Neural crest cell (in vitro differentiated cells): Measurements from ENCODE around the gene C1QC. TPM values are rescaled to one million over a fixed set of nuclear protein-coding genes. Genes with fewer than 3 reads are reported as not detected.

Experiments used
- DNase-seq: peaks from one replicate; pipeline ENCODE4 v3.0.0; 2021; ENCODE audit warnings: low read depth, mixed read lengths, low spot score
- H3K27ac Mint-ChIP-seq: one replicate; pipeline ENCODE4 v1.8.0; 2021; ENCODE audit warnings: mild to moderate bottlenecking, mixed read lengths; ENCODE audit not compliant: unreplicated experiment
- H3K27me3 Mint-ChIP-seq: 2 replicates; pipeline ENCODE4 v1.8.0; 2021; ENCODE audit warnings: low read depth, mild to moderate bottlenecking, mixed read lengths
- H3K36me3 Mint-ChIP-seq: 2 replicates; pipeline ENCODE4 v1.8.0; 2021; ENCODE audit warnings: low read depth, mild to moderate bottlenecking, mixed read lengths
- H3K4me1 Mint-ChIP-seq: 2 replicates; pipeline ENCODE4 v1.8.0; 2021; ENCODE audit warnings: mixed read lengths
- H3K4me3 Mint-ChIP-seq: one replicate; pipeline ENCODE4 v1.8.0; 2021; ENCODE audit warnings: mild to moderate bottlenecking, mixed read lengths
- H3K9me3 Mint-ChIP-seq: 2 replicates; pipeline ENCODE4 v1.8.0; 2021; ENCODE audit warnings: mixed read lengths
- total RNA-seq: library from RNA; stranded (reverse); gene quantifications from 2 replicates; pipeline ENCODE4 v1.2.1, GENCODE V29; 2021
- TF ChIP-seq, protein P1 (sequence below): fragments of 200-600 bp; sonication (generic); conservative IDR thresholded peaks from 2 replicates; pipeline ENCODE4 v1.5.0; 2021; ENCODE audit warnings: antibody characterized with exemption, mild to moderate bottlenecking

Gene C1QC
- total RNA-seq, 1 donor from 2014 or later, result not detected

DNA sequence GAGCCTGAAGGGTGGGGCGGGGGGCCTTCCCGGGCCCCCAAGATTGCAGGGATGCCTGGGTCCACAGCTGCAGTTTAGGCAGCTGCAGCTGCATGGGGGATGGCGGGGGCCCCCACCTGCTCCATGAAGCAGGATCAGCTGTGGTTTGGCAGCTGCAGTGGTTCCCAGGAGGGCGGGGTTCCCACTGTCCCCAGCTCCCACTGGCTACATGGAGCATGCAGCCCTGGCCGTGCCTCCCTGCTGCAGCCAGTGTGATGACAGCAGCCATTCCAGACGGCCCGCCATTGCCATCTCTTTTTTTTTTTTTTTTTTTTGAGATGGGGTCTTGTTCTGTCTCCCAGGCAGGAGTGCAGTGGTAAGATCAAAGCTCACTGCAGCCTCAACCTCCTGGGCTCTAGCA is 8.0 kb upstream of the C1QC start:
- DNase-seq, result no peak
- H3K27ac Mint-ChIP-seq, result no peak overlapping the region
- TF ChIP-seq, protein P1, sequence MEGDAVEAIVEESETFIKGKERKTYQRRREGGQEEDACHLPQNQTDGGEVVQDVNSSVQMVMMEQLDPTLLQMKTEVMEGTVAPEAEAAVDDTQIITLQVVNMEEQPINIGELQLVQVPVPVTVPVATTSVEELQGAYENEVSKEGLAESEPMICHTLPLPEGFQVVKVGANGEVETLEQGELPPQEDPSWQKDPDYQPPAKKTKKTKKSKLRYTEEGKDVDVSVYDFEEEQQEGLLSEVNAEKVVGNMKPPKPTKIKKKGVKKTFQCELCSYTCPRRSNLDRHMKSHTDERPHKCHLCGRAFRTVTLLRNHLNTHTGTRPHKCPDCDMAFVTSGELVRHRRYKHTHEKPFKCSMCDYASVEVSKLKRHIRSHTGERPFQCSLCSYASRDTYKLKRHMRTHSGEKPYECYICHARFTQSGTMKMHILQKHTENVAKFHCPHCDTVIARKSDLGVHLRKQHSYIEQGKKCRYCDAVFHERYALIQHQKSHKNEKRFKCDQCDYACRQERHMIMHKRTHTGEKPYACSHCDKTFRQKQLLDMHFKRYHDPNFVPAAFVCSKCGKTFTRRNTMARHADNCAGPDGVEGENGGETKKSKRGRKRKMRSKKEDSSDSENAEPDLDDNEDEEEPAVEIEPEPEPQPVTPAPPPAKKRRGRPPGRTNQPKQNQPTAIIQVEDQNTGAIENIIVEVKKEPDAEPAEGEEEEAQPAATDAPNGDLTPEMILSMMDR, result no peak
- H3K27me3 Mint-ChIP-seq, result peaks cover 14% of the 10 kb centered on the region
- peaks cover 11% of the 10 kb centered on the region for H3K4me1 Mint-ChIP-seq
- H3K9me3 Mint-ChIP-seq, result no peaks in the 10 kb centered on the region
- no peaks in the 10 kb centered on the region for H3K36me3 Mint-ChIP-seq
- no peak overlapping the region for H3K4me3 Mint-ChIP-seq

DNA sequence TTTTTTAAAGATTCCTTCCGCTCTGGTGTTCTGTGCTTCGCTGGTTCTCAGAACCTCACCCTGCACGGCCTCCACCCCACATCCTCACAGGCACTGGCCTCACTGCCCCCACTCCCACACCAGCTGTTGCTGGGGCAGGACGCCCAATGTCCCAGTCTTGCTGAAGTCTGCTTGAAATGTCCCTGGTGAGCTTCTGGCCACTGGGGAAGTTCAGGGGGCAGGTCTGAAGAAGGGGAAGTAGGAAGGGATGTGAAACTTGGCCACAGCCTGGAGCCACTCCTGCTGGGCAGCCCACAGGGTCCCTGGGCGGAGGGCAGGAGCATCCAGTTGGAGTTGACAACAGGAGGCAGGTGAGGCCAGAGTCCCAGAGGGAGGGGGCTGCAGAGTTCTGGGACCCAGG is 7.1 kb upstream of the C1QC start, which contains the start of gene C1QA:
Gene C1QA, plus strand, starts transcription at position 276 of the 400 bp plus-strand sequence. CDS start 989 bp downstream, outside the sequence.
- no peak within 1 kb of the TSS for H3K27ac Mint-ChIP-seq
- no peaks in the 10 kb centered on the region for H3K9me3 Mint-ChIP-seq
- H3K4me1 Mint-ChIP-seq, result peaks cover 6% of the 10 kb centered on the region
- H3K36me3 Mint-ChIP-seq, result no peaks in the 10 kb centered on the region
- H3K27me3 Mint-ChIP-seq, result peaks cover 19% of the 10 kb centered on the region
- no peak for DNase-seq
- no peak within 1 kb of the TSS for H3K4me3 Mint-ChIP-seq
- TF ChIP-seq, protein P1, result no peak

DNA sequence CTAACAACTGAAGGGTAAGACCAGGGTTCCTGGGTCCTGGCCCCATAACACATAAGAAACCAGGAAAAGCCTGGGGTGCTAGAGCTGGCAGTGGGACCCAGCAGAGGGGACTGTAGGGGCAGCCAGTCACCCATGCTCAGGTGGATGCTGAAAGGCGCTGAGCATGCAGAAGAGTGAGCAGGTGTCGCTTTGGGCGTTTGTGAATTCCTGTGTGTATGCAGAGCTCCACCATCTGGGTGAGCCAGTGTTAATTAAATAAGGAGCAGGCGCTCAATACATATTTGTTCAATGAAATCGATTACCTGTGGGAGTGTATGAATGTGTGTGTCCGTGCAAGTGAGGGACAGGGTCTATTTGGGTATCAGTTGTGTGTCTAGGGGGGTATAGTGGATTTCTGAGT is 6.5 kb upstream of the C1QC start:
- Mint-ChIP-seq H3K4me1 (peaks cover under 1% of the 10 kb centered on the region), H3K4me3 (no peak overlapping the region), H3K27ac (no peak overlapping the region), H3K9me3 (no peaks in the 10 kb centered on the region), H3K36me3 (no peaks in the 10 kb centered on the region), H3K27me3 (peaks cover 19% of the 10 kb centered on the region)
- TF ChIP-seq, protein P1, result no peak
- DNase-seq, result no peak

DNA sequence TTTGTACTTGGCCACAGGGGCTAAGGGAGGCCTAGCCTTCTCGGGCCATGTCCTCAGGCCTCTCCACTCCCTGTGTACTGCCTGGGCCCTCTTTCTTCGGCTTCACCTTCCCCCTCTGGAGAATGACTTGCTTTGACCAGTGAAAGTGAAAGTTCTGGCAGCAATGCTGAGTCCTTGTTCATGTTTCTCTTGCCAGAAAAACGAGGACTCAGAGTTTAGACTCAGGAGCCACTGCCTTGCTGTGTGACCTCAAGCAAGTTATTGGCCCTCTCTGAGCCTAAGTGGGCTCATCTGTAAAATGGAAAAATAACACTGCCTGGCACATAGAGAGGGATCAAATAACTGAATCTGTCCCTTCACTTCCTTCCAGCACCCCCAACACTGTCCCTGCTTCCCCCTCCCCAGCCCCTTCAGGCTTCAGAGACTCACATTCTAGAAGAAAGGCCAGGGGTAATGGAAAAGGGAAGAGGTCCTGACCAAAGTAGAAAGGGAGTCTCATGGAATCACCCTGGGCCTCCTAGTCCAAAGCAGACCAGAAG is 5.5 kb upstream of the C1QC start:
- Mint-ChIP-seq H3K4me1 (no peaks in the 10 kb centered on the region), H3K27ac (no peak overlapping the region), H3K4me3 (no peak overlapping the region), H3K27me3 (peaks cover 15% of the 10 kb centered on the region), H3K36me3 (no peaks in the 10 kb centered on the region), H3K9me3 (no peaks in the 10 kb centered on the region)
- no peak for DNase-seq
- TF ChIP-seq, protein P1, result no peak

DNA sequence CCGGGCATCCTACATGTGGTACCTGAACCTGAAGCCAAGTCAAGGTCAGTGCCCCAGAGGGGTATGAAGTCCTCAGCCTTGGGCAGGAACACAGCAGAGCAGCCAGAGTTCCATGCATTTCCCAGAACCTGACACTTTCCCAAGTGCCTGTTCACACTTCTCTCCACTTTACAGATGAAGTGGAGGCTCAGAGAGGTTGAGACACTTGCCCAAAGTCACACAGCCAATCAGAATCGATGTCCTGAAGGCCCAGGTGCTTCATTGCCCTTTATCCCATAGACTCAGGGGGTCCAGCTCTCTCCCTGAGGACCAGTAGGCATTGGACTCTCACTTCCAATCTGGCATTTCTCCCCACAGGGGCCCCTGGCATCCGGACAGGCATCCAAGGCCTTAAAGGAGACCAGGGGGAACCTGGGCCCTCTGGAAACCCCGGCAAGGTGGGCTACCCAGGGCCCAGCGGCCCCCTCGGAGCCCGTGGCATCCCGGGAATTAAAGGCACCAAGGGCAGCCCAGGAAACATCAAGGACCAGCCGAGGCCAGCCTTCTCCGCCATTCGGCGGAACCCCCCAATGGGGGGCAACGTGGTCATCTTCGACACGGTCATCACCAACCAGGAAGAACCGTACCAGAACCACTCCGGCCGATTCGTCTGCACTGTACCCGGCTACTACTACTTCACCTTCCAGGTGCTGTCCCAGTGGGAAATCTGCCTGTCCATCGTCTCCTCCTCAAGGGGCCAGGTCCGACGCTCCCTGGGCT is 4.8 kb upstream of the C1QC start:
- H3K36me3 Mint-ChIP-seq, result no peaks in the 10 kb centered on the region
- H3K4me3 Mint-ChIP-seq, result no peak overlapping the region
- TF ChIP-seq, protein P1, result no peak
- DNase-seq, result no peak
- no peaks in the 10 kb centered on the region for H3K4me1 Mint-ChIP-seq
- peaks cover 13% of the 10 kb centered on the region for H3K27me3 Mint-ChIP-seq
- no peak overlapping the region for H3K27ac Mint-ChIP-seq
- H3K9me3 Mint-ChIP-seq, result no peaks in the 10 kb centered on the region
